Measurements from ENCODE around the gene DHFR.

- TF ChIP-seq, protein P1, sequence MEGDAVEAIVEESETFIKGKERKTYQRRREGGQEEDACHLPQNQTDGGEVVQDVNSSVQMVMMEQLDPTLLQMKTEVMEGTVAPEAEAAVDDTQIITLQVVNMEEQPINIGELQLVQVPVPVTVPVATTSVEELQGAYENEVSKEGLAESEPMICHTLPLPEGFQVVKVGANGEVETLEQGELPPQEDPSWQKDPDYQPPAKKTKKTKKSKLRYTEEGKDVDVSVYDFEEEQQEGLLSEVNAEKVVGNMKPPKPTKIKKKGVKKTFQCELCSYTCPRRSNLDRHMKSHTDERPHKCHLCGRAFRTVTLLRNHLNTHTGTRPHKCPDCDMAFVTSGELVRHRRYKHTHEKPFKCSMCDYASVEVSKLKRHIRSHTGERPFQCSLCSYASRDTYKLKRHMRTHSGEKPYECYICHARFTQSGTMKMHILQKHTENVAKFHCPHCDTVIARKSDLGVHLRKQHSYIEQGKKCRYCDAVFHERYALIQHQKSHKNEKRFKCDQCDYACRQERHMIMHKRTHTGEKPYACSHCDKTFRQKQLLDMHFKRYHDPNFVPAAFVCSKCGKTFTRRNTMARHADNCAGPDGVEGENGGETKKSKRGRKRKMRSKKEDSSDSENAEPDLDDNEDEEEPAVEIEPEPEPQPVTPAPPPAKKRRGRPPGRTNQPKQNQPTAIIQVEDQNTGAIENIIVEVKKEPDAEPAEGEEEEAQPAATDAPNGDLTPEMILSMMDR (IDR thresholded peaks at IDR 0.05): no peak
- TF ChIP-seq POLR2A (IDR thresholded peaks at IDR 0.05): no peak
Measured at GRCh38 chr5:80591352-80591751, 63.4 kb downstream of the DHFR start.

Data from body of pancreas (tissue), 4 donors.